Body of pancreas (tissue), 4 donors: ENCODE data around the gene FGF14.

ENCODE experiments used
- POLR2A ChIP-seq, 3 donors: fragments of 450-650 bp; IDR thresholded peaks; one replicate each; pipeline ENCODE4 v1.6.1; 2016; ENCODE audit warnings: antibody characterized with exemption in 3 of 3, mild to moderate bottlenecking in 2 of 3
- TF ChIP-seq, protein P1 (sequence below), 7 experiments: fragments of 450-650 bp in 4 of 7; fragments of 200-600 bp in 3 of 7; sonication (generic) in 3 of 7; IDR thresholded peaks; one replicate each; pipeline ENCODE4 v1.5.1; 2016 to 2019; ENCODE audit warnings: antibody characterized with exemption in 7 of 7

DNA sequence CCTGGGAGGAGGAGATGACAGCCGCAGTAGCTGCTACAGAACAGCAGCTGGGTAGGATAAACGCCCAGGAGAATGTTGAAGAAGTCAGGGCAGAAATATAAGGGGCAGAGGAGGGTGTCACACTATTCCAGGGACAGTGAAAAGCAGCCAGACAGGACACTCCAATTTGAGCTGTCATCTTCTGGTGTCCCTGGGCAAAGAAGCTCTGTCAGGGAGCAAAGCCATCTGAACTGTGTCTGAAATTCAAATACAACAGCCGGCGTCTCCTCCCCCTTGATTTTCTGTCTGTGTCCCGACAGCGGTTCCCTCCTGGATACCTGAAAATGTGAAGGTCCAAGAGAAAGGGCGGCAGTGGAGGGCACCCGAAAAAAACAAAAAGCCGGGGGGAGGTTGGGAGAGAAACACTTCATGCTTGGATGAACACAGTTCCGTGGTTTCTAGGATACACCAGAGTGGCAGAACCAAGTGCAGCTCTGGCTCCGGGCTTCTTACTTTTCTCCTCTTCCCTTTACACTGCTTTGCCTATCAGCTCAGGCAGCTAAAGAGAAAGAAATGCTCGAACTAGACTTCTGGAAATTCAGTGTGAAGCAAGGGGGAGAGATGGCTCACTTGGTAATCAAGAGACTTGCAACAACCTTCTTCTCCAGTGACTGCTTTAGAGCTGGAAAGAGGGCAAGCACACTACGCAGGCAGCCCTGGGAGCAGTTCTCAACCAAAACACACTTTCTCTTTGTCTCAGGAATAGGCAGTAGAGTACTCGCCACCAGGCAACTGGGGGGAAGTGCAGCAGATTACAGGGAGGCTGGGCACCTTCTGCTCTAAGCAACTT, 483.8 kb downstream of the FGF14 start:
- TF ChIP-seq, protein P1, sequence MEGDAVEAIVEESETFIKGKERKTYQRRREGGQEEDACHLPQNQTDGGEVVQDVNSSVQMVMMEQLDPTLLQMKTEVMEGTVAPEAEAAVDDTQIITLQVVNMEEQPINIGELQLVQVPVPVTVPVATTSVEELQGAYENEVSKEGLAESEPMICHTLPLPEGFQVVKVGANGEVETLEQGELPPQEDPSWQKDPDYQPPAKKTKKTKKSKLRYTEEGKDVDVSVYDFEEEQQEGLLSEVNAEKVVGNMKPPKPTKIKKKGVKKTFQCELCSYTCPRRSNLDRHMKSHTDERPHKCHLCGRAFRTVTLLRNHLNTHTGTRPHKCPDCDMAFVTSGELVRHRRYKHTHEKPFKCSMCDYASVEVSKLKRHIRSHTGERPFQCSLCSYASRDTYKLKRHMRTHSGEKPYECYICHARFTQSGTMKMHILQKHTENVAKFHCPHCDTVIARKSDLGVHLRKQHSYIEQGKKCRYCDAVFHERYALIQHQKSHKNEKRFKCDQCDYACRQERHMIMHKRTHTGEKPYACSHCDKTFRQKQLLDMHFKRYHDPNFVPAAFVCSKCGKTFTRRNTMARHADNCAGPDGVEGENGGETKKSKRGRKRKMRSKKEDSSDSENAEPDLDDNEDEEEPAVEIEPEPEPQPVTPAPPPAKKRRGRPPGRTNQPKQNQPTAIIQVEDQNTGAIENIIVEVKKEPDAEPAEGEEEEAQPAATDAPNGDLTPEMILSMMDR (IDR thresholded peaks at IDR 0.05): no peak
- TF ChIP-seq POLR2A (IDR thresholded peaks at IDR 0.05): peak in 2 of 3 donors; percentile 10 to 12
